ENCODE data around the gene TOMM20.

Gene TOMM20

GRCh38 chr1:235107368-235108184 lies 21.1 kb downstream of the TOMM20 start:
- H3K36me3 ChIP-seq (ENCODE audit: control insufficient read depth, insufficient read depth, low read length) = no peaks in the 10 kb centered on the region
- no peak overlapping the region for H2AFZ ChIP-seq
- no peak overlapping the region for H3K27ac ChIP-seq

DNA sequence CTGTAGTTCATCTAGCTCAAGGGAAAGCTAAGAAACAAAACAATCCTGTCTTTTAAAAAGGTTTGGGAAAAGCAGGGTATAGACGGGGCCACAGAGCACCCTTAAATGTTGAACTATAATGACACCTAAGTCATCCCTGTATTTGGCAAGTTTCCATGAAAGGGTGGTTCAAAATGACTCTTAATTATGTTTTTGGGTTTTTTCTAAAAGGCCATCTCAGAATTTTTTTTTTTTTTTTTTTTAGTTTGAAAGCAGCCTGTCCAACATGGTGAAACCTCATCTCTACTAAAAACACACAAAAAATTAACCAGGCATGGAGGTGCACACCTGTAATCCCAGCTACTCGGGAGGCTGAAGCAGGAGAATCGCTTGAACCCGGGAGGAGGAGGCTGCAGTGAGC lies 22.2 kb downstream of the TOMM20 start:
- TF ChIP-seq, protein P1, sequence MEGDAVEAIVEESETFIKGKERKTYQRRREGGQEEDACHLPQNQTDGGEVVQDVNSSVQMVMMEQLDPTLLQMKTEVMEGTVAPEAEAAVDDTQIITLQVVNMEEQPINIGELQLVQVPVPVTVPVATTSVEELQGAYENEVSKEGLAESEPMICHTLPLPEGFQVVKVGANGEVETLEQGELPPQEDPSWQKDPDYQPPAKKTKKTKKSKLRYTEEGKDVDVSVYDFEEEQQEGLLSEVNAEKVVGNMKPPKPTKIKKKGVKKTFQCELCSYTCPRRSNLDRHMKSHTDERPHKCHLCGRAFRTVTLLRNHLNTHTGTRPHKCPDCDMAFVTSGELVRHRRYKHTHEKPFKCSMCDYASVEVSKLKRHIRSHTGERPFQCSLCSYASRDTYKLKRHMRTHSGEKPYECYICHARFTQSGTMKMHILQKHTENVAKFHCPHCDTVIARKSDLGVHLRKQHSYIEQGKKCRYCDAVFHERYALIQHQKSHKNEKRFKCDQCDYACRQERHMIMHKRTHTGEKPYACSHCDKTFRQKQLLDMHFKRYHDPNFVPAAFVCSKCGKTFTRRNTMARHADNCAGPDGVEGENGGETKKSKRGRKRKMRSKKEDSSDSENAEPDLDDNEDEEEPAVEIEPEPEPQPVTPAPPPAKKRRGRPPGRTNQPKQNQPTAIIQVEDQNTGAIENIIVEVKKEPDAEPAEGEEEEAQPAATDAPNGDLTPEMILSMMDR (IDR thresholded peaks at IDR 0.05) = no peak
- no peak overlapping the region for H3K4me2 ChIP-seq (ENCODE audit: low read length)
- no peaks in the 10 kb centered on the region for H3K9me3 ChIP-seq (ENCODE audit: control insufficient read depth, low read length)
- H3K27me3 ChIP-seq (ENCODE audit: control insufficient read depth, insufficient read depth, low read length) = no peaks in the 10 kb centered on the region
- H3K4me3 ChIP-seq (ENCODE audit: low read depth, low read length) = no peak overlapping the region
- no peaks in the 10 kb centered on the region for H3K79me2 ChIP-seq
- H2AFZ ChIP-seq = no peak overlapping the region
- H3K36me3 ChIP-seq (ENCODE audit: control insufficient read depth, insufficient read depth, low read length) = no peaks in the 10 kb centered on the region
- no peak overlapping the region for H3K9ac ChIP-seq
- no peaks in the 10 kb centered on the region for H3K4me1 ChIP-seq
- H3K27ac ChIP-seq = no peak overlapping the region

More at GRCh38 chr1:235107368-235108184, 21.1 kb downstream of the TOMM20 start:
- TF ChIP-seq, protein P1 (IDR thresholded peaks at IDR 0.05) = no peak
- Histone ChIP-seq H3K4me1 (no peaks in the 10 kb centered on the region), H3K9ac (no peak overlapping the region), H3K4me2 (ENCODE audit: low read length) (no peak overlapping the region), H3K9me3 (ENCODE audit: control insufficient read depth, low read length) (no peaks in the 10 kb centered on the region), H3K4me3 (ENCODE audit: low read depth, low read length) (no peak overlapping the region), H3K27me3 (ENCODE audit: control insufficient read depth, insufficient read depth, low read length) (no peaks in the 10 kb centered on the region), H3K79me2 (no peaks in the 10 kb centered on the region)

DNA sequence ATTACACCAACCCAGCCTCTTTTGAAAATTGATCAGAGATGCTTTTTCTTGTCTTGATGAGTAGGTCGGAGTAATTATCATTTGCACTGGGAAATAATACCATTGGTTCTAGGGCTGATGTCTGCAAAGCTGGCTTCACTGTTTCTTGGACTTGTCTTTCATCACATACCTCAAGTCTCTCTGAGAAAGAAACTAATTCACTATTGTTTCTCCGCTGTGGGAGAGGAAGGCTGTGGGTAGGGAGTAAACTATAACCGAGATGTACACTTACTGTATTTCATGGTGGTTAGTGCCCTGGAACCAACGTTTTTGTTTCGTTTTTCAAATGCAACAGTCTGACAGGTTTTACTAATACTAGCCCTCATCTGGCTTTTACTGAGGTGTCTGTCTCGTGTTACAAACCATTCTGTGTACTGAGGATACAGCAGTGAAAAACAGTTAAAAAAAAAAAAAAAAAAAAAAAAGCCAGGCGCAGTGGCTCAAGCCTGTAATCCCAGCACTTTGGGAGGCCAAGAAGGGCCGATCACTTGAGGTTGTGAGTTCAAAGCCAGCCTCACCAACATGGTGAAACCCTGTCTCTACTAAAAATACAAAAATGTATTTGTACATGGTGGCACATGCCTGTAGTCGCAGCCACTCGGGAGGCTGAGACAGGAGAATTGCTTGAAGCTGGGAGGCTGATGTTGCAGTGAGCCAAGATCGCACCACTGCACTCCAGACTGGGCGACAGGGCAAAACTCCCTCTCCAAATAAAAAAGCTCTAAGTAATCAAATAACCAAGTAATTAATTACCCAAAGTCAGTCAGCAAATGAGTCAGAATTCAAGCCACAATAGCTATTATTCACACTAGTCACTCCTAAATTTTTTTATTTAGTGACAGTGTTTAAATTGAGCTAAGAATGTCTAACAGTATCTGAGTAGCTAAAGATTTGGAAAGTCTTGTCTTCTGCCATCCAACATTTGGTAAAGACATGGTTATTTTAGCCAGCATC lies 23.3 kb downstream of the TOMM20 start:
- Histone ChIP-seq H3K36me3 (ENCODE audit: control insufficient read depth, insufficient read depth, low read length) (no peaks in the 10 kb centered on the region), H3K4me3 (ENCODE audit: low read depth, low read length) (peak overlapping the region; percentile 20), H3K4me2 (ENCODE audit: low read length) (peak overlapping the region; percentile 77), H3K79me2 (no peaks in the 10 kb centered on the region), H3K9me3 (ENCODE audit: control insufficient read depth, low read length) (no peaks in the 10 kb centered on the region), H2AFZ (no peak overlapping the region), H3K27ac (no peak overlapping the region), H3K27me3 (ENCODE audit: control insufficient read depth, insufficient read depth, low read length) (no peaks in the 10 kb centered on the region), H3K4me1 (no peaks in the 10 kb centered on the region), H3K9ac (no peak overlapping the region)
- TF ChIP-seq, protein P1 (IDR thresholded peaks at IDR 0.05) = no peak

- Histone ChIP-seq H3K36me3 (ENCODE audit: control insufficient read depth, insufficient read depth, low read length) (no peaks in the 10 kb centered on the region), H3K4me3 (ENCODE audit: low read depth, low read length) (no peak overlapping the region)
These were observed 25.6 kb downstream of the TOMM20 start for GRCh38 chr1:235102993-235103411.

More at GRCh38 chr1:235102993-235103411, 25.6 kb downstream of the TOMM20 start:
- no peaks in the 10 kb centered on the region for H3K27me3 ChIP-seq (ENCODE audit: control insufficient read depth, insufficient read depth, low read length)
- no peak overlapping the region for H3K27ac ChIP-seq
- no peaks in the 10 kb centered on the region for H3K9me3 ChIP-seq (ENCODE audit: control insufficient read depth, low read length)
- TF ChIP-seq, protein P1 (IDR thresholded peaks at IDR 0.05) = no peak
- no peak overlapping the region for H3K9ac ChIP-seq
- no peak overlapping the region for H2AFZ ChIP-seq
- H3K79me2 ChIP-seq = no peaks in the 10 kb centered on the region
- H3K4me2 ChIP-seq (ENCODE audit: low read length) = no peak overlapping the region
- no peaks in the 10 kb centered on the region for H3K4me1 ChIP-seq
